BE2C (cell line): ENCODE results near the gene CHRND.
"Not testable (repeated sequence)": the region's sequence is repeated elsewhere in the genome, so short reads cannot be mapped to it uniquely, and the experiment has no call there.

ENCODE experiments used
- DNase-seq: peaks from one replicate; pipeline ENCODE4 v3.0.0-alpha.2; 2020
- H3K27me3 ChIP-seq: fragments of 250-450 bp; sonication (Bioruptor Pico); 2 replicates; pipeline ENCODE4 v1.5.1; 2020; ENCODE audit warnings: mild to moderate bottlenecking
- H3K36me3 ChIP-seq: fragments of 250-450 bp; sonication (Bioruptor Pico); 2 replicates; pipeline ENCODE4 v1.5.1; 2020; ENCODE audit warnings: mild to moderate bottlenecking
- H3K4me1 ChIP-seq: fragments of 250-450 bp; sonication (Bioruptor Pico); 2 replicates; pipeline ENCODE4 v1.5.1; 2020
- H3K4me3 ChIP-seq: 2 replicates; pipeline ENCODE4 v1.5.1; 2011; ENCODE audit warnings: low read depth, low read length
- H3K9me3 ChIP-seq: fragments of 250-450 bp; sonication (Bioruptor Pico); 2 replicates; pipeline ENCODE4 v1.5.1; 2020
- TF ChIP-seq, protein P1 (sequence below): IDR thresholded peaks from 2 replicates; pipeline ENCODE4 v1.5.1; 2012; ENCODE audit warnings: mild to moderate bottlenecking, low read depth, low read length

The CHRND gene

DNA sequence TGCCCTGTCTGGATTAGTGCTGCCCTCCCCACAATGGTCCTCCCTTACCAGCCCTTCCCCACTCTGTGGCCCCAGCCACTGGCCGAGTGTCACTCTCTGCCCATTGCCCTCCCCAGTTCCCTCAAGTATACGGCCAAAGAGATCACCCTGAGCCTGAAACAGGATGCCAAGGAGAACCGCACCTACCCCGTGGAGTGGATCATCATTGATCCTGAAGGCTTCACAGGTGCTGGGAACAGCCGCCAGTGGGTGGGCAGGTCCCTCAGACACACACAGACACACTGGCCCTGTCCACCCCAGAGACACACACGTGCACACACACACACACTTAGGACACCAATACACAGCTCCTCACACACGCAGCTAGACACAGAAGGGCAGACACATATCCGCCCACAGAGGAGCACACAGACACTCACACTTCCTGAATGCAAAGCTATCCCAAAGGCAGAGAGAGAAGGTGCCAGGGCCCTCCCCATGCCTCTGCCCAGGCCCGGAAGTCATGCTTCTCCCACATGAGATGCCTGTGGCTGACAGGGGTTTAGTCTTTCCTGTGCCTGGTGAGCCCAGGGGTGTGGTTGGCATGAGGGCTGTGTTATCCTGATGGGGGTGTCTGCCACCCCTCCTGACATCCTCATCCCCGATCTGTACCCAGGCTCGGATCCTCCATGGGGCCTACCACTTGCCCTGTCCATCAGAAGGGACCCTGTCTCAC is 2.9 kb downstream of the CHRND start:
- DNase-seq: no peak
- no peak overlapping the region for H3K4me3 ChIP-seq
- H3K4me1 ChIP-seq: peaks cover 13% of the 10 kb centered on the region
- no peaks in the 10 kb centered on the region for H3K36me3 ChIP-seq
- TF ChIP-seq, protein P1, sequence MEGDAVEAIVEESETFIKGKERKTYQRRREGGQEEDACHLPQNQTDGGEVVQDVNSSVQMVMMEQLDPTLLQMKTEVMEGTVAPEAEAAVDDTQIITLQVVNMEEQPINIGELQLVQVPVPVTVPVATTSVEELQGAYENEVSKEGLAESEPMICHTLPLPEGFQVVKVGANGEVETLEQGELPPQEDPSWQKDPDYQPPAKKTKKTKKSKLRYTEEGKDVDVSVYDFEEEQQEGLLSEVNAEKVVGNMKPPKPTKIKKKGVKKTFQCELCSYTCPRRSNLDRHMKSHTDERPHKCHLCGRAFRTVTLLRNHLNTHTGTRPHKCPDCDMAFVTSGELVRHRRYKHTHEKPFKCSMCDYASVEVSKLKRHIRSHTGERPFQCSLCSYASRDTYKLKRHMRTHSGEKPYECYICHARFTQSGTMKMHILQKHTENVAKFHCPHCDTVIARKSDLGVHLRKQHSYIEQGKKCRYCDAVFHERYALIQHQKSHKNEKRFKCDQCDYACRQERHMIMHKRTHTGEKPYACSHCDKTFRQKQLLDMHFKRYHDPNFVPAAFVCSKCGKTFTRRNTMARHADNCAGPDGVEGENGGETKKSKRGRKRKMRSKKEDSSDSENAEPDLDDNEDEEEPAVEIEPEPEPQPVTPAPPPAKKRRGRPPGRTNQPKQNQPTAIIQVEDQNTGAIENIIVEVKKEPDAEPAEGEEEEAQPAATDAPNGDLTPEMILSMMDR: no peak
- H3K27me3 ChIP-seq: peaks cover 4% of the 10 kb centered on the region
- H3K9me3 ChIP-seq: no peaks in the 10 kb centered on the region

DNA sequence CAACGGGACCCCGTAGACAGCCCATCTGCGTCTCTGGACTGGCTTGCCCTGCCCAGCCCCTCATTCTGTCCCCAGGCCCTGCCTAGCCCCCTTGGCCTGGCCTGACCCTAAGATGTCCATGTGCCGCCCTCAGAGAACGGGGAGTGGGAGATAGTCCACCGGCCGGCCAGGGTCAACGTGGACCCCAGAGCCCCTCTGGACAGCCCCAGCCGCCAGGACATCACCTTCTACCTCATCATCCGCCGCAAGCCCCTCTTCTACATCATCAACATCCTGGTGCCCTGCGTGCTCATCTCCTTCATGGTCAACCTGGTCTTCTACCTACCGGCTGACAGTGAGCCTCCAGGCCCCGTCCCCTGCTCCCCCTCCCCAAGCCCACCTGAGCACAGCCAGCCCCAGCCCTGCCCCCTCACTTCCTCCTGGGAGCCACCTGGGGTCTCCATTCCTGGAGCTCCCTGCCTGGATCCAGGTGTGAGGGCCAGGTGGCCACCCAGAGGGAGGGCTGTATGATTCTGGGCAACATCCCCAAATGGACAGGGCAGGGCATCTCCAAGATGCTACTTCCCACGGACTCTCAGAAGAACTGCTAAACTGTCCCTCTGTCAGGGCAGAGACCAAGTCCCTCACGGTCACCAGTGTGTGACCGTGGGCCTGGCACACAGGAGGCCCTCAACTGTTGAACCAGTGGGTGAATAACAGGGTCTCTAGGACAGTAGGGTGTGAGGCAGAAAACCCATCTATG is 4.0 kb downstream of the CHRND start:
- no peaks in the 10 kb centered on the region for H3K9me3 ChIP-seq
- no peaks in the 10 kb centered on the region for H3K27me3 ChIP-seq
- no peaks in the 10 kb centered on the region for H3K36me3 ChIP-seq
- H3K4me1 ChIP-seq: peaks cover 13% of the 10 kb centered on the region
- TF ChIP-seq, protein P1: no peak
- no peak overlapping the region for H3K4me3 ChIP-seq
- no peak for DNase-seq

DNA sequence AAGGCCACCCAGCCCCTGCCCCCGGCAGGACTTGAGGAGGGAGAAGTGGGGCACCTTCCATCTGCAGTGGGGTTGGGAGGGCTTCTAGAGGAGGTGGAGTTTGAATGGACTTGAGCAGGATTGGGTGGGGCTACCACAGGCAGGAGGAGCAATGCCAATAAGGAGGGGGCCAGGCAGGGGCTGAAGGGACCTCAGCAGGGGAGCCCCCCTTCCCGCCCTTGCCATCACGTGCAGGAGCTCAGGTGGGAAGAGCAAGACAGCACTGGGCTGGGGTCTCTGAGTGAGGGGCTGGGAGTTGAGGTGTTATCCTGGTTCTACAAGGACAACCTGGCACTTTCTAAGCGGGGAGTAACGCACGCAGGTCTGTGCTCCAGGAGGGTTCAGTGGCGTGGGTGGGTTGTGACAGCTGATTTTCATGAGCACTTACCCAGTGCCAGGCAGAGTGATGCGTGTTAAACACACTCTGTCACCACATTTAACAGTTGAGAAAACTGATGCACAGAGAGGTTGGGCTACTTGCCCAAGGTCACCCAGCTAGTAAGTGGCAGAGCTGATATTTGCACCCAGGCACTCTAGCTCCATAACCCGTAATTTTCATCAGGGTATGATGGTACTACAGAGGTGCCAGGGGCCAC is 4.8 kb downstream of the CHRND start:
- Histone ChIP-seq H3K4me1 (peaks cover 7% of the 10 kb centered on the region), H3K36me3 (no peaks in the 10 kb centered on the region), H3K27me3 (no peaks in the 10 kb centered on the region), H3K9me3 (no peaks in the 10 kb centered on the region), H3K4me3 (no peak overlapping the region)
- TF ChIP-seq, protein P1: no peak
- no peak for DNase-seq

DNA sequence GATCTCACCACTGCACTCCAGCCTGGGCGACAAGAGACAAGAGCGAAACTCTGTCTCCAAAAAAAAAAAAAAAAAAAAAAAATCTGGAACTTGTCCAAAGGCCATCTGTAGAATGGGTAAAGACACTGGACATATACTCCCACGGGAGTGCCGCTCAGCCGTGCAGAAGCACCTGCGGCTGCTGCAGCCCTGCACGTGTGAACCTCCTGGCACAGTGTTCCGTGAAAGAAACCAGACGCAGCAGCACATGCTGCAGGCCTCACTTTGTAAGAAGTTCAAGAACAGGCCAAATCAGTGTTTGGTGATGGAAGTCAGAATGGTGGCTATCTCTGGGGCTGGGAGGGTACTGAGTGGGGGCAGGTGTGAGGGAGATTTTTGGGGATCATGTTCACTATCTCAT is 6.5 kb downstream of the CHRND start:
- DNase-seq: peak; percentile 80
- TF ChIP-seq, protein P1: no peak
- H3K27me3 ChIP-seq: no peaks in the 10 kb centered on the region
- H3K4me1 ChIP-seq: peaks cover 7% of the 10 kb centered on the region; the same call in 1 of the 2 replicates
- no peak overlapping the region for H3K4me3 ChIP-seq
- no peaks in the 10 kb centered on the region for H3K36me3 ChIP-seq
- H3K9me3 ChIP-seq: no peaks in the 10 kb centered on the region

DNA sequence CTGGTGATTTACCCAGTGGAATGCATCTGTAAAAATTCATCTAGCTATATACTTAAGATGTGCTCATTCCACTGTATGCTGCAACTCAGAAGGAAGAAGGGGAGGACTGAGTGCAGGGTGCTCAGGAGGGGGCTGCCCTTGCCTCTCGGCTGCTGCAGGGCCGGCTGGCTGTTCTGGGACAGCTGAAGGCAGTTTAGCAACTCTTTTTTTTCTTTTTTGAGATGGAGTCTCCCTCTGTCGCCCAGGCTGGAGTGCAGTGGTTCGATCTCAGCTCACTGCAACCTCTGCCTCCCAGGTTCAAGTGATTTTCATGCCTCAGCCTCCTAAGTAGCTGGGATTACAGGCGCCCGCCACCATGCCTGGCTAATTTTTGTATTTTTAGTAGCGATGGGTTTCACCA is 6.9 kb downstream of the CHRND start:
- not testable (repeated sequence) for H3K36me3 ChIP-seq, H3K9me3 ChIP-seq, H3K4me3 ChIP-seq, DNase-seq, H3K4me1 ChIP-seq, H3K27me3 ChIP-seq

DNA sequence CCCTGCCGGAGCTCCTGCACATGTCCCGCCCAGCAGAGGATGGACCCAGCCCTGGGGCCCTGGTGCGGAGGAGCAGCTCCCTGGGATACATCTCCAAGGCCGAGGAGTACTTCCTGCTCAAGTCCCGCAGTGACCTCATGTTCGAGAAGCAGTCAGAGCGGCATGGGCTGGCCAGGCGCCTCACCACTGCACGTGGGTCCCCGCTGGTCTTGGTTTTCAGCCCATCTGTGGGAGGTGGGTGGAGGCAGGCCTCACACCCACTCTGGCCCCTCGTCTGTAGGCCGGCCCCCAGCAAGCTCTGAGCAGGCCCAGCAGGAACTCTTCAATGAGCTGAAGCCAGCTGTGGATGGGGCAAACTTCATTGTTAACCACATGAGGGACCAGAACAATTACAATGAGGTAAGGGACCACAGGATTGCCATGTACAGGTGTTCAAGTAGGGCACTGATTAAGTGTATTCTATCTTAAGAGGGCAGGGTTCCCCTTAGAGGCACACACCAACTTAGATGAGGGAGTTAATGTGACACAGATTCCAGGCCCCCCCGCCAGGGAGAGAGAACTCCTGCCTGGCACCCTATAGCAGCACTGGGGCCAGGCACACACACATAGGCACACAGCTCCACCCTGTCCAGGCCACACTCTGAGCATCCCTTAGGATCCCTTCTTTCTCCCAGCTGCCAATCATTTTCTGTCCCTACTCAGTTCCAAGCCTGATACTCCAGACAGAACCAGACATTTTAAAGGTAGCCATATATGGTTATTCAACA is 8.2 kb downstream of the CHRND start:
- peaks cover 7% of the 10 kb centered on the region; the same call in 1 of the 2 replicates for H3K4me1 ChIP-seq
- H3K36me3 ChIP-seq: no peaks in the 10 kb centered on the region
- no peaks in the 10 kb centered on the region for H3K9me3 ChIP-seq
- TF ChIP-seq, protein P1: no peak
- no peak overlapping the region for H3K4me3 ChIP-seq
- no peak for DNase-seq
- no peaks in the 10 kb centered on the region for H3K27me3 ChIP-seq
